Nephron (organoid): ENCODE measurements around the gene PNN.

Source experiments
- H3K27ac Mint-ChIP-seq, 3 experiments: 2 replicates each; pipeline ENCODE4 v1.8.0; 2020; ENCODE audit warnings: mixed read lengths in 3 of 3, mild to moderate bottlenecking in 2 of 3, moderate library complexity in 1 of 3
- H3K27me3 Mint-ChIP-seq: 2 replicates; pipeline ENCODE4 v1.8.0; 2021; ENCODE audit warnings: low read depth, mild to moderate bottlenecking, moderate library complexity, mixed read lengths
- H3K36me3 Mint-ChIP-seq: 2 replicates; pipeline ENCODE4 v1.8.0; 2020; ENCODE audit warnings: low read depth, mixed read lengths
- H3K4me1 Mint-ChIP-seq: 2 replicates; pipeline ENCODE4 v1.8.0; 2020; ENCODE audit warnings: mixed read lengths
- H3K4me3 Mint-ChIP-seq, 3 experiments: 2 replicates each; pipeline ENCODE4 v1.8.0; 2020; ENCODE audit warnings: mild to moderate bottlenecking in 3 of 3, mixed read lengths in 3 of 3, moderate library complexity in 2 of 3
- H3K9me3 Mint-ChIP-seq: 2 replicates; pipeline ENCODE4 v1.8.0; 2020; ENCODE audit warnings: mixed read lengths
- CTCF ChIP-seq, 3 experiments: fragments of 200-600 bp; sonication (generic); IDR thresholded peaks; one replicate each; pipeline ENCODE4 v1.5.0; 2021; ENCODE audit warnings: antibody characterized with exemption in 3 of 3; ENCODE audit not compliant: unreplicated experiment in 3 of 3

The PNN gene

GRCh38 chr14:39211109-39211741 lies 36.2 kb downstream of the PNN start:
- Mint-ChIP-seq H3K4me3 (no peak overlapping the region), H3K36me3 (no peaks in the 10 kb centered on the region), H3K27ac (no peak overlapping the region), H3K9me3 (no peaks in the 10 kb centered on the region), H3K27me3 (peaks cover 3% of the 10 kb centered on the region), H3K4me1 (no peaks in the 10 kb centered on the region)
- TF ChIP-seq CTCF (IDR thresholded peaks at IDR 0.05; ENCODE audit: unreplicated experiment in 3 of 3): no peak

GRCh38 chr14:39212034-39212433 lies 37.0 kb downstream of the PNN start:
- H3K27ac Mint-ChIP-seq: no peak overlapping the region
- H3K27me3 Mint-ChIP-seq: peaks cover 3% of the 10 kb centered on the region
- H3K4me3 Mint-ChIP-seq: no peak overlapping the region
- no peaks in the 10 kb centered on the region for H3K4me1 Mint-ChIP-seq
- TF ChIP-seq CTCF (IDR thresholded peaks at IDR 0.05; ENCODE audit: unreplicated experiment in 3 of 3): no peak
- no peaks in the 10 kb centered on the region for H3K36me3 Mint-ChIP-seq
- H3K9me3 Mint-ChIP-seq: no peaks in the 10 kb centered on the region

DNA sequence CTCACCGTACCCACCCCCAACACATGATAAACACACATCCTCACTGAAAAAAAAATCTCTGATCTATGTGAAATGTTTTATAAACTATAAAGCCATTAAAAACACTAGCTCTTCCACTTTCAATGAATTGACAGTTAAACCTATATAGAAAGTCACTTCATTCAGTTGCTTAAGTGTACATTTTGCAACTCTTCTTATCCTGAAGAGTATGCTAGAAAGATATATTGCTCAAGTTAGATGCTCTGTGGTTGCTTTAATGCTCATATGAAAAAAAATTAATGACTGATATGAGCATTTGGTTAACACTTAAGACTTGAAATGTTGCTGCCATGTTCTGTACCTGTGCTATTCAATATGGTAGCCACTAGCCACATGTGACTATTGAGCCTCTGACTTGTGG lies 37.6 kb downstream of the PNN start:
- peaks cover 3% of the 10 kb centered on the region for H3K27me3 Mint-ChIP-seq
- no peaks in the 10 kb centered on the region for H3K36me3 Mint-ChIP-seq
- no peaks in the 10 kb centered on the region for H3K9me3 Mint-ChIP-seq
- H3K4me3 Mint-ChIP-seq: no peak overlapping the region
- TF ChIP-seq CTCF (IDR thresholded peaks at IDR 0.05; ENCODE audit: unreplicated experiment in 3 of 3): no peak
- no peaks in the 10 kb centered on the region for H3K4me1 Mint-ChIP-seq
- H3K27ac Mint-ChIP-seq: no peak overlapping the region

GRCh38 chr14:39217214-39217879 lies 42.3 kb downstream of the PNN start:
- Mint-ChIP-seq H3K4me3 (no peak overlapping the region), H3K27ac (peak overlapping the region in 1 of 3 experiments; percentile 44), H3K36me3 (no peaks in the 10 kb centered on the region), H3K27me3 (no peaks in the 10 kb centered on the region), H3K4me1 (no peaks in the 10 kb centered on the region), H3K9me3 (no peaks in the 10 kb centered on the region)
- TF ChIP-seq CTCF (IDR thresholded peaks at IDR 0.05; ENCODE audit: unreplicated experiment in 3 of 3): no peak

GRCh38 chr14:39218171-39218769 lies 43.2 kb downstream of the PNN start:
- no peaks in the 10 kb centered on the region for H3K27me3 Mint-ChIP-seq
- no peaks in the 10 kb centered on the region for H3K9me3 Mint-ChIP-seq
- H3K36me3 Mint-ChIP-seq: no peaks in the 10 kb centered on the region
- H3K4me3 Mint-ChIP-seq: no peak overlapping the region
- H3K27ac Mint-ChIP-seq: peak overlapping the region in 1 of 3 experiments; percentile 17
- H3K4me1 Mint-ChIP-seq: no peaks in the 10 kb centered on the region
- no peak for TF ChIP-seq CTCF (IDR thresholded peaks at IDR 0.05; ENCODE audit: unreplicated experiment in 3 of 3)
